WTC11 (cell line): ENCODE data around the gene PAX8. TPM values are rescaled to one million over a fixed set of nuclear protein-coding genes. Genes with fewer than 3 reads are reported as not detected.

ENCODE experiments used
- ATAC-seq: fragments of 200-7000 bp; cut with Tn5 transposase; 2 replicates; pipeline ENCODE4 v1.10.0; 2021; ENCODE audit warnings: mild to moderate bottlenecking, moderate library complexity
- CTCF ChIA-PET: fragments of 300-600 bp; sonication (Branson Sonifier 250); formaldehyde crosslinking; loops from one replicate; lab custom pipeline; 2021; ENCODE audit warnings: antibody characterized with exemption; lab: Charles Lee
- POLR2A ChIA-PET: fragments of 350-600 bp; sonication (Branson Sonifier 250); formaldehyde crosslinking; loops from one replicate; lab custom pipeline; 2021; ENCODE audit warnings: antibody characterized with exemption; lab: Charles Lee
- DNase-seq: peaks from one replicate; pipeline ENCODE4 v3.0.0; 2021; ENCODE audit warnings: low spot score
- H3K27ac Mint-ChIP-seq: 2 replicates; pipeline ENCODE4 v1.8.0; 2021; ENCODE audit warnings: mixed read lengths
- H3K27me3 Mint-ChIP-seq: 2 replicates; pipeline ENCODE4 v1.8.0; 2021; ENCODE audit warnings: low read depth, mild to moderate bottlenecking, moderate library complexity, mixed read lengths
- H3K36me3 Mint-ChIP-seq: 2 replicates; pipeline ENCODE4 v1.8.0; 2021; ENCODE audit warnings: mixed read lengths
- H3K4me1 Mint-ChIP-seq: 2 replicates; pipeline ENCODE4 v1.8.0; 2022; ENCODE audit warnings: mixed read lengths
- H3K4me3 Mint-ChIP-seq: 2 replicates; pipeline ENCODE4 v1.8.0; 2021; ENCODE audit warnings: mild to moderate bottlenecking, moderate library complexity, mixed read lengths
- H3K9me3 Mint-ChIP-seq: 2 replicates; pipeline ENCODE4 v1.8.0; 2021; ENCODE audit warnings: mixed read lengths
- AR ChIP-seq: fragments of 250-450 bp; sonication (Bioruptor Pico); IDR thresholded peaks from 2 replicates; pipeline ENCODE4 v1.9.0; 2021; ENCODE audit warnings: mild to moderate bottlenecking
- ATF3 ChIP-seq: sonication (generic); formaldehyde crosslinking; conservative IDR thresholded peaks from 2 replicates; pipeline ENCODE4 v1.8.1; 2022; ENCODE audit warnings: mild to moderate bottlenecking, missing genetic modification reagents
- E2F4 ChIP-seq: sonication (generic); formaldehyde crosslinking; IDR thresholded peaks from 2 replicates; pipeline ENCODE4 v1.8.1; 2022; ENCODE audit warnings: low read depth, mild to moderate bottlenecking, moderate library complexity, missing genetic modification reagents, borderline replicate concordance
- ESRRA ChIP-seq: sonication (generic); formaldehyde crosslinking; IDR thresholded peaks from 2 replicates; pipeline ENCODE4 v1.8.1; 2022; ENCODE audit warnings: mild to moderate bottlenecking, missing genetic modification reagents, borderline replicate concordance
- FOXK1 ChIP-seq: sonication (generic); formaldehyde crosslinking; IDR thresholded peaks from 2 replicates; pipeline ENCODE4 v1.8.0; 2022; ENCODE audit warnings: mild to moderate bottlenecking, moderate library complexity, missing genetic modification reagents
- HMGXB4 ChIP-seq: sonication (generic); formaldehyde crosslinking; IDR thresholded peaks from 2 replicates; pipeline ENCODE4 v1.8.1; 2023; ENCODE audit warnings: mild to moderate bottlenecking, moderate library complexity, missing genetic modification reagents
- IRF1 ChIP-seq: sonication (generic); formaldehyde crosslinking; IDR thresholded peaks from 2 replicates; pipeline ENCODE4 v1.8.0; 2023; ENCODE audit warnings: missing genetic modification reagents
- JUN ChIP-seq: sonication (generic); formaldehyde crosslinking; IDR thresholded peaks from 2 replicates; pipeline ENCODE4 v1.8.0; 2023; ENCODE audit warnings: mild to moderate bottlenecking, missing genetic modification reagents
- MAX ChIP-seq: sonication (generic); formaldehyde crosslinking; IDR thresholded peaks from 2 replicates; pipeline ENCODE4 v1.8.0; 2022; ENCODE audit warnings: mild to moderate bottlenecking, missing genetic modification reagents
- MXD4 ChIP-seq: fragments of 250-450 bp; sonication (Bioruptor Pico); IDR thresholded peaks from 2 replicates; pipeline ENCODE4 v1.8.0; 2021; ENCODE audit warnings: mild to moderate bottlenecking, moderate library complexity, borderline replicate concordance
- NFATC4 ChIP-seq: fragments of 250-450 bp; sonication (Bioruptor Pico); IDR thresholded peaks from 2 replicates; pipeline ENCODE4 v1.9.0; 2021; ENCODE audit warnings: mild to moderate bottlenecking
- NFE2L1 ChIP-seq: sonication (generic); formaldehyde crosslinking; IDR thresholded peaks from 2 replicates; pipeline ENCODE4 v1.8.1; 2023; ENCODE audit warnings: missing genetic modification reagents
- NR1H2 ChIP-seq: sonication (generic); formaldehyde crosslinking; IDR thresholded peaks from 2 replicates; pipeline ENCODE4 v1.9.0; 2021; ENCODE audit warnings: mild to moderate bottlenecking, moderate library complexity, missing genetic modification reagents
- OVOL2 ChIP-seq: fragments of 250-450 bp; sonication (Bioruptor Pico); IDR thresholded peaks from 2 replicates; pipeline ENCODE4 v1.9.0; 2021; ENCODE audit warnings: mild to moderate bottlenecking, borderline replicate concordance
- RORB ChIP-seq: fragments of 250-450 bp; sonication (Bioruptor Pico); IDR thresholded peaks from 2 replicates; pipeline ENCODE4 v1.9.0; 2021; ENCODE audit warnings: mild to moderate bottlenecking
- SMAD3 ChIP-seq: sonication (generic); formaldehyde crosslinking; IDR thresholded peaks from 2 replicates; pipeline ENCODE4 v1.8.0; 2022; ENCODE audit warnings: missing genetic modification reagents, mild to moderate bottlenecking, borderline replicate concordance
- ZNF281 ChIP-seq: sonication (generic); formaldehyde crosslinking; IDR thresholded peaks from 2 replicates; pipeline ENCODE4 v1.8.0; 2023; ENCODE audit warnings: mild to moderate bottlenecking, missing genetic modification reagents
- ZNF317 ChIP-seq: sonication (generic); formaldehyde crosslinking; IDR thresholded peaks from 2 replicates; pipeline ENCODE4 v1.8.1; 2023; ENCODE audit warnings: low read depth, mild to moderate bottlenecking, moderate library complexity, missing genetic modification reagents, borderline replicate concordance
- ZNF423 ChIP-seq: fragments of 250-450 bp; sonication (Bioruptor Pico); IDR thresholded peaks from 2 replicates; pipeline ENCODE4 v2.1.2; 2022; ENCODE audit warnings: mild to moderate bottlenecking, moderate library complexity
- ZNF512 ChIP-seq: sonication (generic); formaldehyde crosslinking; IDR thresholded peaks from 2 replicates; pipeline ENCODE4 v1.8.1; 2022; ENCODE audit warnings: missing genetic modification reagents, borderline replicate concordance
- total RNA-seq: library from RNA; stranded (reverse); gene quantifications from 3 replicates; pipeline ENCODE4 v1.2.3, GENCODE V29; 2021

The PAX8 gene
- total RNA-seq, 1 experiment from 2014 or later: 0.35 TPM

GRCh38 chr2:113240150-113240914, 38.4 kb downstream of the PAX8 start (continued):
- TF ChIP-seq ZNF281 (CRISPR knock-in tag) (no peak), RORB (CRISPR knock-in tag) (no peak), AR (CRISPR knock-in tag) (no peak), ATF3 (CRISPR knock-in tag) (no peak), HMGXB4 (CRISPR knock-in tag) (no peak), ZNF317 (CRISPR knock-in tag) (no peak), MAX (CRISPR knock-in tag) (no peak), ESRRA (CRISPR knock-in tag) (no peak)

- Mint-ChIP-seq H3K4me1 (0 out of 2 replicates have a peak, but pooled peaks cover 3% of the 10 kb centered on the region), H3K9me3 (peaks cover 3% of the 10 kb centered on the region; the same call in 1 of the 2 replicates), H3K27me3 (no peaks in the 10 kb centered on the region), H3K4me3 (no peak overlapping the region), H3K36me3 (no peaks in the 10 kb centered on the region), H3K27ac (no peak overlapping the region)
- ATAC-seq (no peak), DNase-seq (no peak)
- POLR2A ChIA-PET: no interaction called here
- CTCF ChIA-PET: interaction anchor here (1.1 to 3.4 kb wide), 5 partner anchors 10 to 132 kb away, joined by 3 to 13 read pairs (median 5); no protein-coding TSS in a partner anchor
- no peak for TF ChIP-seq MXD4 (CRISPR knock-in tag)
- TF ChIP-seq IRF1 (CRISPR knock-in tag): no peak
- no peak for TF ChIP-seq ZNF512 (CRISPR knock-in tag)
- no peak for TF ChIP-seq NFATC4 (CRISPR knock-in tag)
- no peak for TF ChIP-seq OVOL2 (CRISPR knock-in tag)
- no peak for TF ChIP-seq JUN
- TF ChIP-seq E2F4: no peak
- TF ChIP-seq FOXK1 (CRISPR knock-in tag): no peak
- no peak for TF ChIP-seq NFE2L1
- no peak for TF ChIP-seq NR1H2 (CRISPR knock-in tag)
- TF ChIP-seq SMAD3 (CRISPR knock-in tag): no peak
- no peak for TF ChIP-seq ZNF423
Measured at GRCh38 chr2:113238871-113239839, 39.6 kb downstream of the PAX8 start.
